Kidney epithelial cell (primary cell): Measurements from ENCODE around the gene STK4. TPM values are rescaled to one million over a fixed set of nuclear protein-coding genes. Genes with fewer than 3 reads are reported as not detected.
A peak's percentile ranks its signal among the peaks of the same experiment; 100 is the strongest.

Experiments
- DNase-seq: peaks from one replicate; pipeline ENCODE4 v3.0.0-alpha.2; 2010; ENCODE audit warnings: low read depth
- H3K27me3 ChIP-seq: 2 replicates; pipeline ENCODE4 v1.6.0; 2011; ENCODE audit warnings: low read length; ENCODE audit not compliant: control insufficient read depth, insufficient read depth
- H3K36me3 ChIP-seq: 2 replicates; pipeline ENCODE4 v1.5.1; 2011; ENCODE audit warnings: low read length; ENCODE audit not compliant: control insufficient read depth, insufficient read depth
- H3K4me3 ChIP-seq: 2 replicates; pipeline ENCODE4 v1.5.1; 2011; ENCODE audit warnings: low read depth, mild to moderate bottlenecking, control low read depth, low read length
- CTCF ChIP-seq: IDR thresholded peaks from 2 replicates; pipeline ENCODE4 v1.5.1; 2011; ENCODE audit warnings: mild to moderate bottlenecking, moderate library complexity, low read length, control low read depth, inconsistent platforms; ENCODE audit not compliant: insufficient read depth, poor library complexity, severe bottlenecking
- total RNA-seq: library from RNA; depleted of rRNA; stranded (reverse); fragments of >200 nt; gene quantifications from 2 replicates; pipeline ENCODE4 v1.2.3, GENCODE V29; 2015

Gene STK4
- total RNA-seq, 1 donor from 2014 or later, result 27.1 TPM

GRCh38 chr20:45041464-45042337 is 75.4 kb downstream of the STK4 start:
- Histone ChIP-seq H3K27me3 (no peaks in the 10 kb centered on the region), H3K36me3 (no peaks in the 10 kb centered on the region), H3K4me3 (no peak overlapping the region)
- DNase-seq, result peak; percentile 65
- TF ChIP-seq CTCF, result no peak

GRCh38 chr20:45042978-45043377 is 76.7 kb downstream of the STK4 start:
- Histone ChIP-seq H3K36me3 (no peaks in the 10 kb centered on the region), H3K27me3 (no peaks in the 10 kb centered on the region), H3K4me3 (no peak overlapping the region)
- TF ChIP-seq CTCF, result no peak
- no peak for DNase-seq

GRCh38 chr20:45044084-45044573 is 77.8 kb downstream of the STK4 start:
- no peaks in the 10 kb centered on the region for H3K36me3 ChIP-seq
- DNase-seq, result peak; percentile 42

GRCh38 chr20:45044601-45045000 is 78.3 kb downstream of the STK4 start:
- no peak for TF ChIP-seq CTCF
- no peak for DNase-seq
- H3K36me3 ChIP-seq, result no peaks in the 10 kb centered on the region
- H3K27me3 ChIP-seq, result no peaks in the 10 kb centered on the region
- no peak overlapping the region for H3K4me3 ChIP-seq

More at GRCh38 chr20:45044084-45044573, 77.8 kb downstream of the STK4 start:
- peak; percentile 84 for TF ChIP-seq CTCF
- Histone ChIP-seq H3K27me3 (no peaks in the 10 kb centered on the region), H3K4me3 (no peak overlapping the region)

GRCh38 chr20:45047581-45048119 is 81.3 kb downstream of the STK4 start:
- TF ChIP-seq CTCF, result no peak
- H3K27me3 ChIP-seq, result no peaks in the 10 kb centered on the region
- no peaks in the 10 kb centered on the region for H3K36me3 ChIP-seq
- no peak for DNase-seq
- H3K4me3 ChIP-seq, result no peak overlapping the region
